Diencephalon (tissue), 1 donor: ENCODE results near the gene OR7C1. TPM values are rescaled to one million over a fixed set of nuclear protein-coding genes. Genes with fewer than 3 reads are reported as not detected.

ENCODE experiments used
- small RNA-seq: library from RNA; depleted of rRNA; stranded (forward); fragments of <200 nt; gene quantifications from one replicate; pipeline ENCODE3, GENCODE V24; 2014
- total RNA-seq: library from RNA; depleted of rRNA; stranded (reverse); fragments of >200 nt; gene quantifications from one replicate; pipeline ENCODE4 v1.2.3, GENCODE V29; 2014

Gene OR7C1
- not detected for total RNA-seq

DNA sequence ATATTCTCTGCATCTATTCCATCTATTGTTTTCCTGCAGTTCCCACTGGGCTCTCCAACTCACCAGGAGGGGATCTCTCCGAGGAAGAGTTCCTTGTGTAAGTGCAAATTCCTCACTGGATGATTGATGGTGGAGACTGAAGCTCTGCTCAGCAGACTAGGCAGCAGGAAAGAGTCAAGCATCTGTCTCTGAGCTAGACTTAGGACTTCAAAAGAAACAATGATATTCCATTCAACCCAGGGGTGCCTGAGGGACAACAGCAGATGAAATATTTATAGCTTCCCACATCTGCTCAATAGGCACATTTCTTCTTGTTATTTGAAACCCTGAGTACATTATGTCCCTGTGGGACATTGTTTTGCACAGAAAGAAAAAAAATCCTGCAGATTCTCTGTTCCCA lies at the start of gene OR7C1, which contains the start of gene OR7A5:
Gene OR7C1, minus strand, starts transcription at position 175 of the 400 bp plus-strand sequence. CDS start 35,049 bp downstream, outside the sequence.
Gene OR7A5, minus strand, starts transcription at position 175 of the 400 bp plus-strand sequence. CDS start 6,944 bp downstream, outside the sequence.

DNA sequence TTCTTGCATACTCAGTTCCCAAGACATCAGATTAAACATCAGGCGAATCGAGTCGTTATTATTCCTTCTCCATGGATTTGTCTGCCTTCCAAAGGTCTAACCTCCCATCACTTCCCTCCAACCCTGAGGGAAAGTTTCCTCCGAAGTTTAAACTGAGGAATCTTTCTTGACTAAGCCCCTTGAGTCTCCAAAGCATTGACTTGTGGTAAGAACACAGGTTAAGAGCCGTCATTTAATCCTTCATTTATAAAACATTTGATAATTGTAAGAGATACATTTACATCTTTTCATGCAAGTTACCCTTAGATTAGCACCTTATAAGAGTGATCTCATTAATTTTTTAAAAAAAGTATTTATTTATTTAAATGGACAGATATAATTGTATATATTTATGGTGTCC lies 13.8 kb upstream of the OR7C1 start, which contains the start of gene OR7A10:
Gene OR7A10, minus strand, starts transcription at position 101 of the 400 bp plus-strand sequence. CDS start 7,045 bp downstream, outside the sequence.

GRCh38 chr19:14778110-14778845 lies 56.7 kb downstream of the OR7C1 start, which contains the start of gene ADGRE2:
Gene ADGRE2, minus strand, starts transcription at chr19:14778560. Its CDS starts 1,804 bp downstream, at chr19:14776756.

Small RNA genes within 50 kb of the gene (small RNA-seq; reads per million reads assigned to genes)
- gene AC005255.1: not detected

Other genes starting within 250 kb of the OR7C1 start
- not detected for gene ADGRE3, start 160.3 kb downstream of the OR7C1 start, total RNA-seq
- 30.0 TPM for gene ZNF333, start 145.1 kb downstream of the OR7C1 start, total RNA-seq
- under 0.01 TPM for gene ADGRE2, start 56.6 kb downstream of the OR7C1 start, total RNA-seq
- gene OR7A5, start within 50 bp of the OR7C1 start, total RNA-seq: not detected
- not detected for gene OR7A10, start 13.7 kb upstream of the OR7C1 start, total RNA-seq
- gene OR7A17, start 50.9 kb upstream of the OR7C1 start, total RNA-seq: not detected
- gene OR7C2, start 106.3 kb upstream of the OR7C1 start, total RNA-seq: not detected
- 56.7 TPM for gene SLC1A6, start 144.7 kb upstream of the OR7C1 start, total RNA-seq
- not detected for gene CASP14, start 214.3 kb upstream of the OR7C1 start, total RNA-seq
- not detected for gene OR1I1, start 247.0 kb upstream of the OR7C1 start, total RNA-seq